GM18858 (cell line): ENCODE data around the gene MTFP1.
"Not testable (repeated sequence)": the region's sequence is repeated elsewhere in the genome, so short reads cannot be mapped to it uniquely, and the experiment has no call there.

Source experiments
- ATAC-seq: cut with Tn5 transposase; IDR thresholded peaks from one replicate; pipeline ENCODE4 v1.9.1; 2021; ENCODE audit not compliant: unreplicated experiment

MTFP1 gene

DNA sequence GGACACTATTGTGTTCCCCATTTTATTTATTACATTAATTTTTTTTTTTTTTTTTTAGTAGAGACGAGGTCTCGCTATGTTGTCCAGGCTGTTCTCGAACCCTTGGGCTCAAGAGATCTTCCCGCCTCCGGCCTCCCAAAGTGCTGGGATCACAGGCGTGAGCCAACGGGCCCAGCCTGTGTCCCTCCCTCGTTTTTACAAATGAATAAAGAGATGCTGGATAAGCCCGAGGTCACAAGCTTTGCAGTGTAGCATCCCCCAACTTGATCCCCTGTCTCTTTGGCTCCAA, 297 bp upstream of the MTFP1 start:
- ATAC-seq = no peak

DNA sequence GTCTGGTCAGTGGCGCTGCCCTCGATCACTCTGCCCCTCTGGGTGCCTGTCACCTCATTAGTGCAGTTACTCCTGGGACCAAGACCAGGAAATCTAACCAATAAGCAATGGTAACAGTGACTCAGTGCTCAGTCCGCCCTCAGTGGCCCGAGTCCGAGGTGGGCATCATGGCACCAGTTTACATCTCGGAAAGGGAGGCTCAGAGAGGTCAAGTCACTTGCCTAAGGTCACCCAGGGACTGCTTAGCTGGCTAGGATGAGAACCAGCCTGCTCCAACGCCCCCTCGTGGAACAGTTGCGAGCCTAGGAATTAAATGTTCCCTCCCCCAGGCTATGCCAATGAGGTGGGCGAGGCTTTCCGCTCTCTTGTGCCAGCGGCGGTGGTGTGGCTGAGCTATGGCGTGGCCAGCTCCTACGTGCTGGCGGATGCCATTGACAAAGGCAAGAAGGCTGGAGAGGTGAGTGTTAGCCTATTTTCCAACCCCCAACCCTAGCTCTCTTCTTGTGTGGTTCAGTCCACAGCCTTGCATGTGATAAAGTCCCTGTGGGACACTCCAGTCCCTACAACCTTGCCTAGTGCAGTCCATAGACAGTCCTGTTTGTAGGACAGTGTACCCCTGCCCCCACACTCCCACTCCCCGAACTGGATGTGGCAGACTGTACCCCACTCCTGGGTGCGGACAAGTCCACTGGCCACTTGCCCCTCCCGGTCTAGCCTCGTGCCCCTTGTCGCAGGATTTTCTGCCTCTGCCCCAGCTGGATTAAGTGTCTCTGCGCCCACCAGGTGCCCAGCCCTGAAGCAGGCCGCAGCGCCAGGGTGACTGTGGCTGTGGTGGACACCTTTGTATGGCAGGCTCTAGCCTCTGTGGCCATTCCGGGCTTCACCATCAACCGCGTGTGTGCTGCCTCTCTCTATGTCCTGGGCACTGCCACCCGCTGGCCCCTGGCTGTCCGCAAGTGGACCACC, 1.1 kb downstream of the MTFP1 start:
- no peak for ATAC-seq

DNA sequence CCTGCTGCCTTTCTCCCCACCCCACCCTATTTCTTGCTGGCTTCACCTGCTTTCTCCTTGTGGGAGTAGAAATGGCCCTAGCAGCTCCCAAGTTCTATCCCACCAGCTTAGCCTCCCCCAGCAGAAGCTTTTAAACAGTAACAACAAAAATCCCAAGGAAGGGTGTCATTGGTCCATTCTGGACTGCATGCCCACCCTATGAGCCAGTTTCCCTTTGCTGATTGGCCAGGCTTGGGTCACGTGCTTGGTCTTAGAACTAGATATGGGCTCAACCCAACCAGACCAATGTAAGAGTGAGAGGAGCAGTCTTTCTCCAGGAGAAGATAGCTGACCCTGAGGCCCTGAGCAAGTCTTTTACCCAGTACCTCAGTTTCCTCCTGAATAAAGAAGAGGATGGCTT, 2.3 kb downstream of the MTFP1 start:
- ATAC-seq = no peak

DNA sequence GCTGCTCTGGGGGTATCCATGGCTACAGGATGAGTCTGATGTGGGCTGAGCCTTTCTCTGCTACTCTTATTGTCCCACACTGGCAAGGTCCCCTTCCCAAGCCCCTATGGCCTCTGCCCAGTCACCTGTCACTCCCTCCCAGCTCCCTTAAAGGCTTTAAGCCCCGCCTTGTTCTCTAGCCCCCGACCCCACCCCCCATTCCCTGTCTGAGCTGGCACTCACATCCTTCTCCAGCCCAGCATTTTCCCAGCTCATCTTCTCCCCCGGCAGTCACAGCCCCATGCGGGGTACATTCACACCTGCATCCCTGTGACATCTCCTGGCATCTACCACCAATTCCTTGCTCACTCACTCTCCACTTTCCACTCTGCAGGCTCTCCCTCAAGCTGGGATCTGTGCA, 4.3 kb downstream of the MTFP1 start:
- no peak for ATAC-seq

DNA sequence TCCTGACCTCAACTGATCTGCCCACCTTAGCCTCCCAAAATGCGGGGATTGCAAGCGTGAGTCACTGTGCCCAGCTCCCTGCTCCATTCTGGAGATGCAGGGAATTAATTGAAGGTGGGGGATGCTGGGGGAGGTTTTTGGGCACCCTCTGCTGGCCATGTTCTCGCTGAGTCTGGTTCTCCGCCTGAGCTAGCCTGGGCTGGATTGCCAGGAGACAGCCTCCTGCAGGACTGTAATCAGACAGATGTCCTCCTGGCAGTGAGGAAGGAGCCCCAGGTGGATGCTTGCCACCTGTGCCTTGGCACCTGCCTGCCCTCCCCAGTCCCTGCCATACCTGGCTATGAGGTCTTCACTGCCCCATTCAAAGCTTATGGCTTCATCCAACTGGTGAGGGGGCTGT, 5.4 kb downstream of the MTFP1 start:
- ATAC-seq = no peak

DNA sequence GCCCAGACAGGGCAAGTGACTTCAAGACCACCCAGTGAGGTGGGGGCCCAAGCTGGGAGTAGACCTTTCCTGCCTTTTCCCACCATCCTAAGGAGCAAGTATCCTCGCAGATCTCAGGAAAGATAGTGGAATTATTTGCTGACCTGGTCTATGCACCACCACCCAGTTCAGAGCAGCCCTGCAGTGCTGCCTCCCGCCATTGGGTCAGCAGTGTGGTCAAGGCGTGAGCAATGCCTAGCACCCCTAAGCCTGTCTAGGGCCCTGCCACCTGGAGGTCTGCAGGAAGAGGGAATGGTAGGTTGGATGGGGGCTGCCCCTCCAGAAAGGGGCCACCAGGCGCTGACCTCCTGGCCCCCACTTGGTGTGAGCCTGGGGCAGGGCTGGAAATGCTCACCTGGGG, 6.5 kb downstream of the MTFP1 start:
- no peak for ATAC-seq

DNA sequence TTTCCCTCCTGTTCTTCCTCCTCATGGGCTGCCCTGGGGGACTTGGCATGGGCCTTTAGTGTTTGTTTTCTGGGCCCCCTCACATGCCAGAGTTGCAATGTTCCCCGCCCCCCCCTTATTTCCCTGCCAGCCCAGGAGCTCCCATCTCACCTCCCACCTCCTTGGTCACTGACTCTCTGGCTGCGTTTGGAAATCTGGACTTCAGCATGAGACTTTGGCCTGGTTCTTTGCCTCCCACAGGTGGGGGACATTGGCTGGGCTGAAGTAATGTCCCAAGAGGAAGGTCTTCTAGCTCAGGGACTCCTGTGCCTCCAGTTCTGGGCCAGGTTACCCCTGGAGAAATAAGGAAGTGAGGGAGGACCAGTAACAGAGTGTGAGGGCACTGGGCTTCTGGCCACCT, 7.0 kb downstream of the MTFP1 start:
- no peak for ATAC-seq

DNA sequence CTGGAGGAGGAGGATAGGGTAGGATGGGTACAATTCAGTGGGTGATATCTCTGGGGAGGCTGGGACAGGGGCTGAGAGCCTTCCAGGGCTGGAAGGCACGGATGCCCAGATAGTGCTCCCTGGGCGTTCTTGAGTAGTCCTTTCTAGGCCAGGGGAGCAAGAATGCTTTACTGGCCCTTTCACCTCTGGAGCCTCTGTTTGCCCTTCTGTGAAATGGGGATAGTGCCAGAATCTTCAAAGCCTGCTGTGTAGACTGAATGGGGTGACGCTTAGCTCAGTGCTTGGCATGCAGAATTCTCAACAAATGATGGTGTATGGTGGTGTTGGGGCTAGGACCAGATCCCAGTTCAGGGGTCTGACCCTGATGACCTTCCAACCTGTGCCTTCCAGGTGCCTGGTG, 7.7 kb downstream of the MTFP1 start:
- ATAC-seq = no peak

DNA sequence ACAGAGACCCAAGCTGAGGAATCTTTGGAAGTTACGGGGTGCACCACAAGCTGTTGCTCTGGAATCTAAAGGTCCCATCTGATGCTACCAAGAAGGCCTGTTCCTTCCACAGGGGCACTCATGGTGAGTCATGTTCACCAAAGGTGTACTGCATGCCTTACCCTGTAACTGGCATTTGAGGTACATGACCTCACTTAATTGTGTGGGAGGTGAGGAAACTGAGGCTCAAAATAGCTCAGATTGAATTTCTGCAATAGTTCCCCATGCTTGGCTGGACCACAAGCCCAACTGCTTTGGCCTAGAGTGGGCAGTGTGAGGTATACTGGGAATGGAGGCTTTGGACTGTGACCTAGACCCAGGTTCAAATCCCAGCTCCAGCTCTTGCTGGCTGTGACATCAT, 8.2 kb downstream of the MTFP1 start:
- ATAC-seq = no peak

DNA sequence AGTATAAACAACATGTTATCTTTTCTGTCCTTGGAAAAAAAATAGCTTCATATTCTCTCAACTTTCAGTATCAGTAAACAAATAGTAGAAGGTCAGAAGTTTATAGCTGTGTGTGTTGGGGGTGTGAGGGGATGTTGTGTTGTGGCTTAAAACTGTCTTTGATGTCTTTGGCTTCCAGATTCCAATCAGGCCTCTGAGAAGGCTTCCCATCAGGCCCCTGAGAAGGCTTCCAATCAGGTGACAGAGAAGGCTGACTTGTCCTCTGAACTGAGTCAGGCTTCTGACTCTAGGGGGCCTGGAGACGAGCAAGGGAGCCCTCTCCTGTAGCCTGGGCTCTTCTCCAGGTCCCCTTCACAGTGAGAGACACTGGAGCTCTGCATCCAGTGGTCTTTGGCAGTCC, 9.3 kb downstream of the MTFP1 start:
- ATAC-seq = no peak

DNA sequence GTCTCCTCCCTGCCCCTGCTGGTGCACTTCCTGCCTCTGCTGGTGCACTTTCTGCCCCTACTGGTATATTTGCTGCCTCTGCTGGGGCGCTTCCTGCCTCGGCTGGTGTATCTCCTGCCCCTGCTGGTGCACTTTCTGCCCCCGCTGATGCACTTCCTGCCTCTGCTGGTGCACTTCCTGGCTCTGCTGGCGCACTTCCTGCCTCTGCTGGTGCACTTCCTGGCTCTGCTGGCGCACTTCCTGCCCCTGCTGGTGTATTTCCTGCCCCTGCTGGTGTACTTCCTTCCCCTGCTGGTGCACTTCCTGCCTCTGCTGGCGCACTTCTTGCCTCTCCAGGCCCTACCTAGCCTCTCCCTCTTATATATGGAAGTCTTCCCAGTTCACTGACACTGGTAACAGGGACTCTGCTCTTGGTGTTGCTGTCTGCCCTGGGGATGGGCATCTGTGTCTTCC, 10.1 kb downstream of the MTFP1 start:
- ATAC-seq = no peak

DNA sequence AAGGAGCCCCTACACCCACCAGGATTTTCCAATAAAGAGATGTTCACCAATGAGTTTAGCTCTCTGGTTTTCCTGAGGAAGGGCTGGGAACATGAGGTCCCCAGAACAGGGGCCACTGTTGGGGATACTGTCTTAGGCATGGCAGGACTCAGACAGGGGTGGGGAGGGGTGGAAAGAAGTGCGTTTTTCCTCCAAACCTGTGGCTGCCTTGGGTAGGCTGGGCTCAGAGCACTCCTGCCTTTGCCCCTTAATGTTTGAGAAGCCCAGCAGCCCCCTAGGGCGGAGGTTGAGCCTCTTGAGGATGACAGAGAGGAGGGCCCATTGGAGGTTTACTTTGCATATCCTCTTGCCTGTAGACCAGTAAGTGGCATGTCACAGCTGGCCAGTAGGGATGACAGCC, 10.6 kb downstream of the MTFP1 start:
- no peak for ATAC-seq

DNA sequence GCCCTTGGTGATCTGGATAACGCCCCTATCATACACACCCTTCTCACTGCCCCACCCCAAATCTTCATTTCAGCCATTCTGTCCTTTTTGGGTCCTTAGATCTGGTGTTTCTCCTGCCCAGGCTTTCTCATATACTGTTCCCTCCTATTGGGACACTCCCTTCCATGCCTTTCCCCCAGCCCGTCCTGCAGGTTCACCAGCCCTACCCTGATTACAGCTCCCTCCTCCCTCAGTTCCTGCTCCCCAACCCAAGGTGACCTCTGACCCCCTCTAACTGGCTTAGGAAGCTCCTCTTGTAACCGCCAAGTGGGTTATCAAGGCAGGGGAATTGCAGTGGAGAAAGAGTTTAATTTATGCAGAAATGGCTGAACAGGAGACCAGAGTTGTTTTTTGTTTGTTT, 13.0 kb downstream of the MTFP1 start:
- ATAC-seq = no peak

DNA sequence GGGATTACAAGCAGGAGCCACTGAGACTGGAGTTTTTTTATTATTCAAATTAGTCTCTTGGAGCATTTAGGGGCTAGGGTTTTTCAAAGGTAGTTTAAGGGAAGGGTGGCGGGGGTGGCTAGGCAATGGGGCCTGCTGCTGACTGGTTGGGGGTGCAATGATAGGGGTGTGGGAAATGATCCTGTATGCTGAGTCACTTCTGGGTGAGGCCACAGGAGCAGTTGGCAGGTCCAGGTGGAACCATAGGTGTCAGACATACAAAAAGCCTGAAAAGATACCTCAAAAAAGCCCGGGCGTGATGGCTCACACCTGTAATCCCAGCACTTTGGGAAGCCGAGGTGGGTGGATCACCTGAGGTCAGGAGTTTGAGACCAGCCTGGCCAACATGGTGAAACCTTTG, 13.7 kb downstream of the MTFP1 start:
- no peak for ATAC-seq

DNA sequence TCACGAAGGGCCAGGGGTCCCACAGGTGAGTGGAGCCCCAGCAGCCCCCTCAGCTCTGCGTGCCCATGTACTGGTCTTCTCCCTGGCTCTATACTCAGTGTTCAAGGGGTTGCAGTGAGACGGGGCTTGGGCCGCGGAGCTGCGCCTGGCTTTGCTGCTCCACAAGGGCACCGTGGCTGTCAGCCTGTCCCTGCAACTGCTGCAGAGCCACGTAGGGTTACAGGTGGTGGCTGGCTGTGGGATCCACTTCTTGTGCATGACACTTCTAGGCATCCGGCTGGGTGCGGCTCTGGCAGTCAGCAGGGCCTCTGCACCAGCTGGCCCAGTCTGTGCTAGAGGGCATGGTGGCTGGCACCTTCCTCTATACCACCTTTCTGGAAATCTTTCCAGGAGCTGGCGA, 14.3 kb downstream of the MTFP1 start:
- ATAC-seq = no peak

DNA sequence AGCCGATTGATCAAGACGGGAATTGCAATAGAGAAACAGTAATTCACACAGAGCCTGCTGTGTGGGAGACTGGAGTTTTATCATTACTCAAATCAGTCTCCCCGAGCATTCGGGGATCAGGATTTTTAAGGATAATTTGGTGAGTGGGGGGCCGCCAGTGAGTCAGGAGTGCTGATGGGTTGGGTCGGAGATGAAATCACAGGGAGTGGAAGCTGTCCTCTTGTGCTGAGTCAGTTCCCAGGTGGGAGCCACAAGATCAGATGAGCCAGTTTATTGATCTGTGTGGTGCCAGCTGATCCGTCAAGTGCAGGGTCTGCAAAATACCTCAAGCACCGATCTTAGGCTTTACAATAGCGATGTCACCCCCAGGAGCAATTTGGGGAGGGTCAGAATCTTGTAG, 15.5 kb downstream of the MTFP1 start:
- ATAC-seq = no peak

DNA sequence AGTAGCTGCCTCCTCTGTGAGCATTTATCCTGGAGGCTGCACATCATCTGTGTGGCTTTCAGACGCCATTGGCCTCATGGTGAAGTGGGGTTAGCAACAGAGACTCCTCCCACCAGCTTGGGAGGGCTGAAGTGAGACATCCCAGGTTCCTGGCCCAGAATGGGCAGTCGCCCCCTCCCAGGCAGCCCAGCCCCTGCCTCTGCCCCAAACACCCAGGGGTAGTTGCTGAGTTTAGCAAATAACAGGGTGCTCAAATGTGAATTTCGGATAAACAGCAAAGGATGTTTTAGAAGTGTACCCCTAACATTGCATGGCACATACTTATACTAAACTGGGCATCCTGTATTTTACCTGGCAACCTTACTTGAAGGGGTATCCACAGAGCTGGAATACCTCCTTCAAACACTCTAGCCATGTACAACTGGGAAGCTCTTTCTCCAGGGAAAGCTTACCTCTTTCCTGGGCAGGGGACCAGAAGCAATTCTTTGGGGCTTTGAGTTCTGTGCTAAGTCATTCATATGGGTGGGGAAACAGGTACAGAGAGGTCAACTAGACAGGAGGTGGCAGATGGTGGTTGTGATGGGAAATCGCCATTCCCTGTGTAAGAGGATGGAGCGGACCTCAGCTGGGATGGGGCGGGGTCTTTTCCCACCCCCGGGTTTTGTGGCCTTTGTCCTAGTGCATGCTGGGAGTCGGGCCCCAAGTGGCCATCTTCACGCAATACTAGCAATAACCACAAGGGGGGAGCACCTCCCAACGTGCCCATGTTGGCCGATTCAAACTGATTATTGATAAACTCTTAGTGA, 19.3 kb downstream of the MTFP1 start:
- no peak for ATAC-seq

DNA sequence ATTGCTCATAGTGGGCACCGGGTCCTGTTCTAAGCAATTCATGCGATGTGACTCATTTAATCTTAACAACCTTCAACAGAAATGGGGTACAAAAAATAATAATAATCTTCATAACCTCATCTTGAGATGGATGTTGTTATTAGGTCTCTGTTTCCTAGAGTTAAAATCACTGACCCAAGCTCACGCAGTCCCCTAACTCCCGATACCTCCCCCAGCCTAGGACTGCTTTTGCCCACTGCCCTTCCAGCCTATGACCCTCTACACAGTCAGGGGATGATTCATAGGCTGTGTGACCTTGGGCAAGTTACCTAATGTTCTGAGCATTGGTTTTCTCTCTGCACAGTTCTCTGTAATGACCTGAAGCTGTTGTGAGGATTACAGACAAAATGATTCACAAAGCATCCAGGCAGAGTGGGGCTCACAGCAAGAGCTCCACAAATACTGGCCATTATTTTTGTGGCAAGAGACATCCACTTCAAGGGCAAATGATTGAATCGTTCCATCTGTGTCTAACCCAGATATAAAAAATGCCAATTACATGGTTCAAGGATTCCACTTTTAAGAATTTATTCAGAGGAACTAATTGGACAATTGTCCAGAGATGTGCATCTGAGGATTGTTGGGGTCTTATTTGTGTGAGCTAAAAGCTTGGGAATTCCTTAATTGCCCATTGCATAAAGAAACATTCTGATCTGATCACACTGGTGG, 20.0 kb downstream of the MTFP1 start:
- ATAC-seq = no peak

DNA sequence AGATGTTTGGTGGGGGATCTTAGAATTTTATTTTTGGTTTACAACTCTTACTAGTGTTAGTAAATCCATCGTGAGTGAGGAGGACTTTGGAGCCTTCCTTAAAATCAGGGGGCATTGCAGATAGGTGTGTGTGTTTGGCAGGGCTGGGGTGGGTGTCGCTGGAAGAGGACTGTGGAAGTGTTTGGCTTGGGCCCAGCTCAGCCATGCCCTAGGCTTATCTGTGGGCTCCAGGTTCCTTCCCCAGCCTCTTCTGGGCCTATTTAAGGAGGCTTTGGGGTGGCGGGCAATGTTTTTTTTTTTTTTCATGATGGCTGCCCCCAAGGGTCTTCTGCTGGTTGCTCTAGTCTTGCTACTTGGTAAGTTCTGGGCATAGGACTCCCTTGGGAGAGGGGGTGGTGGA, 22.1 kb downstream of the MTFP1 start:
- no peak for ATAC-seq

DNA sequence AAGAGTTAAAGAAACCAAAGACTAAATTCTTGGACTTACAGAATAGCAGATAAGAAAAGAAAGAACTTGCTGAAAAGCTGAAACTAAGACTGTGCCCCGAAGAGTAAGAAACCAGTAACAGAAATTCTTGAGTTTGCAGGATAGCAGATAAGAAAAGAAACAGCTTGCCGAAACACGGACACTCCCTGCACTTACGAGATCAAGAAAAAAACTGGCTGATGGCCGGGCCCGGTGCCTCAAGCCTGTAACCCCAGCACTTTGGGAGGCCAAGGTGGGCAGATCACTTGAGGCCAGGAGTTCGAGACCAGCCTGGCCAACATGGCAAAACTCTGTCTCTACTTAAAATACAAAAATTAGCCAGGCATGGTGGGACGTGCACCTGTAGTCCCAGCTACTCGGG, 25.9 kb downstream of the MTFP1 start:
- not testable (repeated sequence) for ATAC-seq

DNA sequence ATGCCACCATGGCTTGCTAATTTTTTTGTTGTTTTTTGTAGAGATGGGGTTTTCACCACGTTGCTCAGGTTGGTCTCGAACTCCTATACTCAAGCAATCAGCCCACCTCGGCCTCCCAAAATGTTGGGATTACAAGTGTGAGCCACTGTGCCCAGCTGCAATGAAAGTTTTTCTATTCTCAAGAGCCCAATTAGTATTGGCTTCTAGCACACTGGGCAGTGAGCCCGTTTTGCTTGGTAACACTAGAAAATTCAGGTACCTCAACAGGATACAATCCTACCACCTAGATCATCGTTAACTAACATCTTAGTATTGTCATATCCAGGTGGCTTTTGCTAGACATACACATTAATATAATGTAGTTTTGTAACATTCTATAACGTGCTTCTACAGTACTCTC, 27.3 kb downstream of the MTFP1 start:
- no peak for ATAC-seq
